ENCODE data around the gene AS3MT.

The AS3MT gene

GRCh38 chr10:102930720-102931119, 61.5 kb downstream of the AS3MT start:
- H2AFZ ChIP-seq (ENCODE audit: low read length) = no peak overlapping the region
- H3K4me3 ChIP-seq (ENCODE audit: low read depth, low read length, poor library complexity, severe bottlenecking) = no peak overlapping the region
- H3K27me3 ChIP-seq (ENCODE audit: insufficient read depth, low read length) = no peaks in the 10 kb centered on the region
- H3K36me3 ChIP-seq (ENCODE audit: insufficient read depth, low read length) = no peaks in the 10 kb centered on the region
- TF ChIP-seq EZH2 (IDR thresholded peaks at IDR 0.05; ENCODE audit: borderline replicate concordance, low read length) (no peak), CTCF (IDR thresholded peaks at IDR 0.05; ENCODE audit: low read length) (no peak)
- H3K4me1 ChIP-seq (ENCODE audit: insufficient read depth, low read length, severe bottlenecking) = no peaks in the 10 kb centered on the region
- no peak overlapping the region for H3K9ac ChIP-seq (ENCODE audit: low read length)
- no peaks in the 10 kb centered on the region for H4K20me1 ChIP-seq (ENCODE audit: insufficient read depth, low read length)
- H3F3A ChIP-seq (ENCODE audit: insufficient read depth, low read length) = no peaks in the 10 kb centered on the region
- H3K79me2 ChIP-seq (ENCODE audit: insufficient read depth, low read length) = no peaks in the 10 kb centered on the region
- H3K27ac ChIP-seq (ENCODE audit: low read depth, low read length, poor library complexity, severe bottlenecking) = no peak overlapping the region
- no peaks in the 10 kb centered on the region for H3K9me3 ChIP-seq (ENCODE audit: low read length)
- no peak overlapping the region for H3K4me2 ChIP-seq (ENCODE audit: low read length)
- H3K9me2 ChIP-seq (ENCODE audit: low read depth, low read length) = no peaks in the 10 kb centered on the region

GRCh38 chr10:102931643-102932042, 62.4 kb downstream of the AS3MT start:
- TF ChIP-seq CTCF (IDR thresholded peaks at IDR 0.05; ENCODE audit: low read length) = no peak
- TF ChIP-seq EZH2 (IDR thresholded peaks at IDR 0.05; ENCODE audit: borderline replicate concordance, low read length) = no peak
- Histone ChIP-seq H3K4me3 (ENCODE audit: low read depth, low read length, poor library complexity, severe bottlenecking) (no peak overlapping the region), H3F3A (ENCODE audit: insufficient read depth, low read length) (no peaks in the 10 kb centered on the region), H3K79me2 (ENCODE audit: insufficient read depth, low read length) (no peaks in the 10 kb centered on the region), H2AFZ (ENCODE audit: low read length) (no peak overlapping the region), H3K4me2 (ENCODE audit: low read length) (no peak overlapping the region), H3K36me3 (ENCODE audit: insufficient read depth, low read length) (no peaks in the 10 kb centered on the region), H3K27me3 (ENCODE audit: insufficient read depth, low read length) (no peaks in the 10 kb centered on the region), H3K9me2 (ENCODE audit: low read depth, low read length) (no peaks in the 10 kb centered on the region), H4K20me1 (ENCODE audit: insufficient read depth, low read length) (no peaks in the 10 kb centered on the region), H3K4me1 (ENCODE audit: insufficient read depth, low read length, severe bottlenecking) (no peaks in the 10 kb centered on the region), H3K9me3 (ENCODE audit: low read length) (no peaks in the 10 kb centered on the region), H3K9ac (ENCODE audit: low read length) (no peak overlapping the region), H3K27ac (ENCODE audit: low read depth, low read length, poor library complexity, severe bottlenecking) (no peak overlapping the region)

DNA sequence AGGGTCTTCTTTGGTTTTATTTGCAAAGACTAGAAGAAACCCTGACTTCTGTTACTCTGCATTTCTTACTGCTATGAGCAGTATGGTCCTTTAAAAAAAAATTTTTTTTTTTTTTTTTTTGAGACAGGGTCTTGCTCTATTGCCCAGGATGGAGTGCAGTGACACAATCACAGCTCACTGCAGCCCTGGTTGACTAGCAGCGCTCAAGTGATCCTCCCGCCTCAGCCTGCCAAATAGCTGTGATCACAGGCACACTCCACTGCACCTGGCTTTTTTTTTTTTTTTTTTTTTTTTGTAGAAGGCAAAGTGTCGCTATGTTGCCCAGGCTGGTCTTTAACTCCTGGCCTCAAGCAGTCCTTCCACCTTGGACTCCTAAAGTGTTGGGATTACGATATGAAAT, 66.2 kb downstream of the AS3MT start:
- Histone ChIP-seq H4K20me1 (ENCODE audit: insufficient read depth, low read length) (no peaks in the 10 kb centered on the region), H3K9ac (ENCODE audit: low read length) (no peak overlapping the region), H3K27me3 (ENCODE audit: insufficient read depth, low read length) (no peaks in the 10 kb centered on the region), H3K9me3 (ENCODE audit: low read length) (no peaks in the 10 kb centered on the region), H3K36me3 (ENCODE audit: insufficient read depth, low read length) (no peaks in the 10 kb centered on the region), H3K27ac (ENCODE audit: low read depth, low read length, poor library complexity, severe bottlenecking) (no peak overlapping the region), H3K4me1 (ENCODE audit: insufficient read depth, low read length, severe bottlenecking) (no peaks in the 10 kb centered on the region), H3F3A (ENCODE audit: insufficient read depth, low read length) (no peaks in the 10 kb centered on the region), H3K79me2 (ENCODE audit: insufficient read depth, low read length) (no peaks in the 10 kb centered on the region), H3K4me2 (ENCODE audit: low read length) (no peak overlapping the region), H2AFZ (ENCODE audit: low read length) (no peak overlapping the region), H3K9me2 (ENCODE audit: low read depth, low read length) (no peaks in the 10 kb centered on the region), H3K4me3 (ENCODE audit: low read depth, low read length, poor library complexity, severe bottlenecking) (no peak overlapping the region)
- TF ChIP-seq CTCF (IDR thresholded peaks at IDR 0.05; ENCODE audit: low read length) = no peak
- TF ChIP-seq EZH2 (IDR thresholded peaks at IDR 0.05; ENCODE audit: borderline replicate concordance, low read length) = no peak

Measured in OCI-LY1 (cell line).